Uterus (tissue), 4 donors: Measurements from ENCODE around the gene PORCN. TPM values are rescaled to one million over a fixed set of nuclear protein-coding genes. Genes with fewer than 3 reads are reported as not detected.

ENCODE experiments used
- DNase-seq, 2 donors: peaks; one replicate each; pipeline ENCODE4 v3.0.0-alpha.2; 2019 to 2020
- H3K27ac ChIP-seq, 2 donors: fragments of 200-600 bp; sonication (generic); 1 replicate in 1 of 2; 2 replicates in 1 of 2; pipeline ENCODE4 v1.5.1; 2016 to 2018
- H3K27me3 ChIP-seq, 2 donors: fragments of 200-600 bp; sonication (generic); one replicate each; pipeline ENCODE4 v1.5.1; 2018 to 2019; ENCODE audit warnings: control low read depth in 1 of 2
- H3K36me3 ChIP-seq, 2 donors: fragments of 200-600 bp; sonication (generic); one replicate each; pipeline ENCODE4 v1.5.1; 2019; ENCODE audit warnings: control low read depth in 1 of 2
- H3K4me1 ChIP-seq, 2 donors: fragments of 200-600 bp; sonication (generic); one replicate each; pipeline ENCODE4 v1.5.1; 2018 to 2019; ENCODE audit warnings: control low read depth in 1 of 2
- H3K4me3 ChIP-seq, 2 donors: fragments of 200-600 bp; sonication (generic); 1 replicate in 1 of 2; 2 replicates in 1 of 2; pipeline ENCODE4 v1.5.1; 2018 to 2019; ENCODE audit warnings: mild to moderate bottlenecking in 1 of 2
- H3K9me3 ChIP-seq, 2 donors: fragments of 200-600 bp; sonication (generic); one replicate each; pipeline ENCODE4 v1.5.1; 2019; ENCODE audit warnings: control low read depth in 1 of 2
- CTCF ChIP-seq, 4 experiments: fragments of 200-600 bp in 2 of 4; fragments of 450-650 bp in 2 of 4; sonication (generic) in 2 of 4; IDR thresholded peaks; one replicate each; pipeline ENCODE4 v1.5.1; 2016 to 2019; ENCODE audit warnings: antibody characterized with exemption in 4 of 4, mild to moderate bottlenecking in 2 of 4, moderate library complexity in 1 of 4
- POLR2A ChIP-seq, 2 donors: fragments of 450-650 bp; IDR thresholded peaks; one replicate each; pipeline ENCODE4 v1.6.1; 2016; ENCODE audit warnings: antibody characterized with exemption in 2 of 2, mild to moderate bottlenecking in 1 of 2, moderate library complexity in 1 of 2
- intact Hi-C: fragments of 100-400 bp; cut with DNase I; formaldehyde crosslinking; loops from one replicate; pipeline ENCODE4 v1.15.1; 2023; ENCODE audit warnings: low total_unique reads
- total RNA-seq, 4 donors: library from RNA; depleted of rRNA in 3 of 4; stranded (reverse); fragments of >200 nt in 3 of 4; gene quantifications; one replicate each; pipeline versions ENCODE4 v1.1.0 to v1.2.4, GENCODE V29; 2014 to 2023
- donor health status: DM: yes; HTN: yes; CAD: no.

PORCN gene
- total RNA-seq, 4 donors from 2014 or later, result 0.77 to 16.5 (median 4.8) TPM

GRCh38 chrX:48509245-48509590 is 426 bp downstream of the PORCN start:
- H3K27me3 ChIP-seq, result no peaks in the 10 kb centered on the region
- no peak for DNase-seq
- TF ChIP-seq POLR2A (IDR thresholded peaks at IDR 0.05) (no peak), CTCF (IDR thresholded peaks at IDR 0.05) (no peak)
- H3K9me3 ChIP-seq, result no peaks in the 10 kb centered on the region
- no peaks in the 10 kb centered on the region for H3K36me3 ChIP-seq
- no peaks in the 10 kb centered on the region for H3K4me1 ChIP-seq
- peak overlapping the region; percentile 50 to 71 for H3K27ac ChIP-seq
- intact Hi-C loops, result no loop called here
- peak overlapping the region; percentile 53 to 77 for H3K4me3 ChIP-seq

- H3K9me3 ChIP-seq, result no peaks in the 10 kb centered on the region
- intact Hi-C loops, result no loop called here
- H3K27ac ChIP-seq, result no peak overlapping the region
- H3K36me3 ChIP-seq, result no peaks in the 10 kb centered on the region
- no peaks in the 10 kb centered on the region for H3K4me1 ChIP-seq
- TF ChIP-seq POLR2A (IDR thresholded peaks at IDR 0.05), result no peak
- no peak for TF ChIP-seq CTCF (IDR thresholded peaks at IDR 0.05)
- DNase-seq, result no peak
- peak overlapping the region; percentile 53 to 77 for H3K4me3 ChIP-seq
- no peaks in the 10 kb centered on the region for H3K27me3 ChIP-seq
These were observed 827 bp downstream of the PORCN start for GRCh38 chrX:48509619-48510018.

- intact Hi-C loops, result no loop called here
- no peaks in the 10 kb centered on the region for H3K27me3 ChIP-seq
- no peak overlapping the region for H3K27ac ChIP-seq
- no peak for TF ChIP-seq CTCF (IDR thresholded peaks at IDR 0.05)
- H3K9me3 ChIP-seq, result no peaks in the 10 kb centered on the region
- no peaks in the 10 kb centered on the region for H3K36me3 ChIP-seq
- DNase-seq, result no peak
- H3K4me3 ChIP-seq, result no peak overlapping the region
- no peaks in the 10 kb centered on the region for H3K4me1 ChIP-seq
These were observed 2.8 kb downstream of the PORCN start for GRCh38 chrX:48511560-48511959.

- no peak overlapping the region for H3K4me3 ChIP-seq
- no peaks in the 10 kb centered on the region for H3K9me3 ChIP-seq
- no peak overlapping the region for H3K27ac ChIP-seq
- H3K27me3 ChIP-seq, result no peaks in the 10 kb centered on the region
- H3K36me3 ChIP-seq, result no peaks in the 10 kb centered on the region
- intact Hi-C loops, result no loop called here
- no peak for DNase-seq
- H3K4me1 ChIP-seq, result no peaks in the 10 kb centered on the region
- TF ChIP-seq POLR2A (IDR thresholded peaks at IDR 0.05) (no peak), CTCF (IDR thresholded peaks at IDR 0.05) (no peak)
These were observed 3.7 kb downstream of the PORCN start for GRCh38 chrX:48512371-48512935.

- no peaks in the 10 kb centered on the region for H3K9me3 ChIP-seq
- intact Hi-C loops, result no loop called here
- no peak for DNase-seq
- no peak for TF ChIP-seq POLR2A (IDR thresholded peaks at IDR 0.05)
- TF ChIP-seq CTCF (IDR thresholded peaks at IDR 0.05), result no peak
- no peaks in the 10 kb centered on the region for H3K36me3 ChIP-seq
- H3K27me3 ChIP-seq, result no peaks in the 10 kb centered on the region
- H3K27ac ChIP-seq, result no peak overlapping the region
- no peaks in the 10 kb centered on the region for H3K4me1 ChIP-seq
- no peak overlapping the region for H3K4me3 ChIP-seq
These were observed 4.9 kb downstream of the PORCN start for GRCh38 chrX:48513670-48514069.
